Measurements from ENCODE around the gene CEND1.

DNA sequence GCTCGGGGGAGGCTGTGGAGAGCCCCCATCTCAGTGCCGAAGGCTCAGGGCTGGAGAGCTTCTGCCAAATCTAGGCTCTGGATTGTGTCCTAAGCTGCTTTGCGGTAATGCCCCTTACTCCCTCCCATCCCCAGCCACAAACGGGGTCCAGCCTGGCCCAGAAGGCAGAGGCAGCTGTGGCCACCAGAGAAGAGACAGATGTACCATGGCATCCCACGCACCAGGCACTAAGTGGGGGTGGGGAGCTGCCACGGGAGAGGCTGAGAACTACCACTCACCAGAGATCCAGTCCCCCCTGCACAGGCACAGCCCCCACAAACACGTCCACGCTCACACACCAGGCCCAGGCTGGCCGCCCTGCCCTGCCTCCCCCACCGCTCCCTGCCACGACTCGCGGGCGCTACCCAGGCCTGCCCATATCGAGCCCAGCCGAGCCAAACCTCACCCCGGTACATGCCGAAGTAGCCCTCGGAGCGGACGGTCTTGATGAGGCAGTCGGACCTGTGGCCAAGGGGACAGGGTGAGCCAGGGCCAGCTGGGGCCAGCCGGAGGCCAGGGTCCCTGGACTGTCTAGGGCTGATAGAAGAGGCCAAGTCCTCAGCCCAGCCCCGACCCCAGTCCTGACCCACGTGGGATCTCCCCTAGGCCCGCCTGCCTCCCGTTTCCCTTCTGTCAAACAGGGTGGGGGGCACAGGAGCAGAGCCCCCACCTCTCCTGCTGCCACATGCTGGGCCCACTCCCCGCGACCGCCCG is 4.3 kb upstream of the CEND1 start:
- TF ChIP-seq, protein P1, sequence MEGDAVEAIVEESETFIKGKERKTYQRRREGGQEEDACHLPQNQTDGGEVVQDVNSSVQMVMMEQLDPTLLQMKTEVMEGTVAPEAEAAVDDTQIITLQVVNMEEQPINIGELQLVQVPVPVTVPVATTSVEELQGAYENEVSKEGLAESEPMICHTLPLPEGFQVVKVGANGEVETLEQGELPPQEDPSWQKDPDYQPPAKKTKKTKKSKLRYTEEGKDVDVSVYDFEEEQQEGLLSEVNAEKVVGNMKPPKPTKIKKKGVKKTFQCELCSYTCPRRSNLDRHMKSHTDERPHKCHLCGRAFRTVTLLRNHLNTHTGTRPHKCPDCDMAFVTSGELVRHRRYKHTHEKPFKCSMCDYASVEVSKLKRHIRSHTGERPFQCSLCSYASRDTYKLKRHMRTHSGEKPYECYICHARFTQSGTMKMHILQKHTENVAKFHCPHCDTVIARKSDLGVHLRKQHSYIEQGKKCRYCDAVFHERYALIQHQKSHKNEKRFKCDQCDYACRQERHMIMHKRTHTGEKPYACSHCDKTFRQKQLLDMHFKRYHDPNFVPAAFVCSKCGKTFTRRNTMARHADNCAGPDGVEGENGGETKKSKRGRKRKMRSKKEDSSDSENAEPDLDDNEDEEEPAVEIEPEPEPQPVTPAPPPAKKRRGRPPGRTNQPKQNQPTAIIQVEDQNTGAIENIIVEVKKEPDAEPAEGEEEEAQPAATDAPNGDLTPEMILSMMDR (IDR thresholded peaks at IDR 0.05; ENCODE audit: low read depth, low read length, poor library complexity, severe bottlenecking), result no peak
- no peak for TF ChIP-seq EZH2phosphoT487 (IDR thresholded peaks at IDR 0.05; ENCODE audit: borderline replicate concordance, low read length)

Measured in DOHH2 (cell line).